SW480 (cell line): ENCODE measurements around the gene DDHD1.

ENCODE experiments used
- DNase-seq: peaks from one replicate; pipeline ENCODE4 v3.0.0-alpha.2; 2016; ENCODE audit warnings: low spot score

DDHD1 gene

GRCh38 chr14:52995998-52996397, 157.1 kb downstream of the DDHD1 start:
- no peak for DNase-seq

DNA sequence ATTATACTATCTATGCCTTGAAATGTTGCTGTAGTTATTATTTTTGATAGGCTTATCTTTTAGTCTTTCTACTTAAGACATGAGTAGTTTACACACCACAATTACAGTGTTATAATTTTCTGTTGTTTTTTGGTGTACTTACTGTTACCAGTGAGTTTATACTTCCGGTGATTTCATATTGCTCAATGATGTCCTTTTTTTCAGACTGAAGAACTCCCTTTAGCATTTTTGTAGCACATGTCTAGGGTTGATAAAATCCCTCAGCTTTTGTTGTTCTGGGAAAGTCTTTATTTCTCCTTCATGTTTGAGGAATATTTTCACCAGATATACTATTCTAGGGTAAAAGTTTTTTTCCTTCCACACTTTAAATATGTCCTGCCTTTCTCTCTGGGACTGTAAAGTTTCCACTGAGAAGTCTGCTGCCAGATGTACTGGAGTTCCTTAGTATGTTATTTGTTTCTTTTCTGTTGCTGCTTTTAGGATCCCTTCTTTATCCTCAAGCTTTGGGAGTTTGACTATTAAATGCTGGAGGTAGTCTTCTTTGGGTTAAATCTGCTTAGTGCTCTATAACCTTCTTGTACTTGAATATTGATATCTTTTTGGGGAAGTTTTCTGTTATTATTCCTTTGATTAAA, 160.8 kb downstream of the DDHD1 start:
- DNase-seq = no peak

- no peak for DNase-seq
Observed at GRCh38 chr14:52988139-52988538, 165.0 kb downstream of the DDHD1 start.

DNA sequence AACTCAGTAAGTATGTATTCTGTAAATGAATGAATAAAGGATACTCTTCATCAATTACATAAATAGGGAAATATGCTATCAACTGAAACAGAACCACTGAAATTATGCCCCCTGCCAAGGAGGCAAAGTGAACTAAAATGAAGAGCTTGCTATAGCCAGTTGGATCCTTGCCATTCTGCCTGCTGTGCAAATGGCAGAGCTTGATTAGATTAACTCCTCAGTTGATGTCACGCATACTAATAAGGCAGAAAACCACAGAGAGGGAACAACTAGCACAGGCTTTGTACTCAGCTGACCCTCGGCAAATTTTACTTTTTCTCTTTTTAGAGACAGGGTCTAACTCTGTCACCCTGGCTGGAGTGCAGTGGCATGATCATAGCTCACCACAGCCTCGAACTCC, 165.6 kb downstream of the DDHD1 start:
- no peak for DNase-seq

DNA sequence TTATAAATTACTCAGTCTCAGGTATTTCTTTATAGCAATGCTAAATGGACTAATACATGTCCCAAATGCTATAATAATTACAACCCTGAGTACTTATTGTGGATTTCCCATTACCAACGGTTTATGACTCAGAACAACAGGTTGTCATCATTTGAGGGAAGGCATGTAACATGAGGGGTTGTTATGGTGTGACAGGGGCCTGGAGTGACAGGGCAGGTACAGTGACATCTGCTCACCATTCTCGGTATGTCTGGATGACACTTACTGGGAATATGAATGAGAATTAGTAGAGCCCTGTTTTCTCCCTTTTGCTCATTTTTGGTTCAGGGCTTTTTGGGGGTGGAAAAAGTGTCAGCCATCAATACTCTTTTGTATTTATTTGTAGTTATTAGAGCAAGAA, 166.1 kb downstream of the DDHD1 start:
- no peak for DNase-seq
